ENCODE results near the gene BHLHE40.
"Not testable (repeated sequence)": the region's sequence is repeated elsewhere in the genome, so short reads cannot be mapped to it uniquely, and the experiment has no call there.

Gene BHLHE40

DNA sequence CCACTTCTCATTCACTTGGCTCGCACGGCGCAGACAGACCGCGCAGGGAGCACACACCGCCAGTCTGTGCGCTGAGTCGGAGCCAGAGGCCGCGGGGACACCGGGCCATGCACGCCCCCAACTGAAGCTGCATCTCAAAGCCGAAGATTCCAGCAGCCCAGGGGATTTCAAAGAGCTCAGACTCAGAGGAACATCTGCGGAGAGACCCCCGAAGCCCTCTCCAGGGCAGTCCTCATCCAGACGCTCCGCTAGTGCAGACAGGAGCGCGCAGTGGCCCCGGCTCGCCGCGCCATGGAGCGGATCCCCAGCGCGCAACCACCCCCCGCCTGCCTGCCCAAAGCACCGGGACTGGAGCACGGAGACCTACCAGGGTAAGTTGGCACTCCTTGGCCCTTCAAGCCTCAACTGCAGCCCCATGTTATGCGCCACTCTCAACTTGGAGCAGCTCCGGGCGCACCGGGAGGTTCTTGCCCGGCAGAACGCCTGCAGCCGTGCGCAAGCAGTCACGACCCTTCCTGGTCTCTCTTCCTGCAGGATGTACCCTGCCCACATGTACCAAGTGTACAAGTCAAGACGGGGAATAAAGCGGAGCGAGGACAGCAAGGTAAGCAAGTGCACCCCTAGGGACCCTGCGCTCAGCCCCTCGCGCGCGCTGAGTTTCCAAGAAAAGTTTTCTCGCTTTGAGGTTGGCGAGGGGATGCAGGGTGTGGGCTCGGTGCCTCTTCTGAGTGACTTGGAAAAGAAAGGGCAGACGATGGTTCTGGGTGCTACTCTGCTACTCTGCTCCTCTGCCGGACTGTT is at the start of gene BHLHE40:
Gene BHLHE40 (plus strand): TSS at position 10 of the 801 bp plus-strand sequence. CDS start 282 bp downstream, at position 292.
- peak; percentile 84 for DNase-seq

DNA sequence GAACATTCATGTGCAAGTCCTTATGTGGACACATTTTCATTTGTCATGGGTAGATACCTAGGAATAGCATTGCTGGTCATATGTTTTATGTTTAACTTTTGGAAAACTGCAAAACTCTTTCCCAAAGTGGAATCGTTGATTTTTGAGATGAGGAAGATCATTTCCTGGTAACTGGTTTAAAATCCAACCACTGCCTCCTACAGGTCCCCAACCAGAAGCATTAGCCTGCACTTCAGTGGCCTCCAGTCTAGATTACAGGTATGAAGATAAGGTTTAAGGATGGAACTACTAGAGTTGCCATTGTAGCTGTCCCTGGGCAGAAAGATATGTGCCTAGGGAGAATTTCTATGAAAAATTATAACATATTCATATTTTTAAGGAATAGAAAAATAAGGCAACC is 48.7 kb upstream of the BHLHE40 start:
- no peak for DNase-seq

DNA sequence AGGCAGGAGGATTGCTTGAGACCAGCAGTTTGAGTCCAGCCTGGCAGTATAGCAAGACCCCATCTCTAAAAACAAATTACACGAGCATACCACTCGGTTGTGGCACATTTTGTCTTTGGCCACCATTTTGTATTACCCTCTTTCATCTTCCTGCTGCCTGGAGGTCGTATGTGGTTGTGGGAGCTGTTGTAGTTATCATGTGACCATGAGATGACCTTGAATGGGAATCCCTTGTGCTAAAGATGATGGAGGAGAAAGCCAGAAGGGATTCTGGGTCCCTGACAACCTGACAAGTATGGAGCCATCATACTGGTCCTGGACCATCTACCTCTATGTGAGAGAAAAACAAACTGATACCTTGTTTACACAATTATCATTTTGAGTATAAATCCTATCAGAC is 45.2 kb upstream of the BHLHE40 start:
- no peak for DNase-seq

DNA sequence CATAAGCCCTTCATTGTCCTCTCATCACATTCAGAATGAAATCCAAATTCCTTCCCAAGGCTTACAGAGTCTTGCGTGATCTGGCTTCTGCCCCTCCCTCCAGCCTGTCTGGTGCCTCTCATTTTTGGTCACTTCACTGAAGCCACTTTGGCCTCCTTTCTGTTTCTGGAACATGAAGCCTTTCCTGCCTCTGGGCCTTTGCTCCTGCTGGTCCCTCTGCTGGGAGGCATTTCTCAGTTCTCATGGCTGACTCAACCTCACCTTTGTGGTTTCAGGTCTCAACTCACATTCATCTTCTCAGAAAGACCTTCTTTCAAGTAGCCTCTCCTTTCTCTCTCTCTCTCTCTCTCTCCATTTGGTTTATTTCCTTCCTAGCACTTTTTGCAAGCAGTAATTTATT is 43.9 kb upstream of the BHLHE40 start:
- no peak for DNase-seq

DNA sequence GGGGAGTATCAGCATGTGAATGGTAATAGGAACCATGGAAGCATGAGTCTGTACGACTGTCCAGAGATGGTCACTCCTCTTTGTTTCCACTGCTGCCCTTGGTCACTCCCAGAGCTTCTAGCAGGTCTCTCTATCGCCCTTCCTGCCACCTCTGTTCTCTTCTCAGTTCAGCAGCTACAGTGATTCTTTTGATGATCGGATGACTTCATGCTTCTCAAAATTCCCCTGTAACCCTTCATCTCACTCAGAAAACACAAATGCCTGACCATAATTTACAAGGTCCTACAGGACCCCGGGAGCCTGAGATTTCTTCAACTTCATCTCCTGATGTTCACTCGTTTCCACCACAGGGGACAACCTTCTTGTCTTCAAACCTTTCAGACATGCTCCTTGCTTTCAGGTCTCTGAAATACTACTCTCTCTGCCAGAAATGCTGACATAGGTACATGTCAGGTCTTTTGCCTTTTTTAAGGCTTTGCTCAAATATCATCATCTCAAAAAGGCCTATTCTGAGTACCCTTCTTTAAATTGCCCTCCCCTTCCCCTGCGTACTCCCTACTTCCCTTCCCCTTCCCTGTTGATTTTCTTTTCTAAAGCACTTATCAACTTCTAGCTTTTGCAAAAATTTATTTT is 42.1 kb upstream of the BHLHE40 start:
- no peak for DNase-seq

DNA sequence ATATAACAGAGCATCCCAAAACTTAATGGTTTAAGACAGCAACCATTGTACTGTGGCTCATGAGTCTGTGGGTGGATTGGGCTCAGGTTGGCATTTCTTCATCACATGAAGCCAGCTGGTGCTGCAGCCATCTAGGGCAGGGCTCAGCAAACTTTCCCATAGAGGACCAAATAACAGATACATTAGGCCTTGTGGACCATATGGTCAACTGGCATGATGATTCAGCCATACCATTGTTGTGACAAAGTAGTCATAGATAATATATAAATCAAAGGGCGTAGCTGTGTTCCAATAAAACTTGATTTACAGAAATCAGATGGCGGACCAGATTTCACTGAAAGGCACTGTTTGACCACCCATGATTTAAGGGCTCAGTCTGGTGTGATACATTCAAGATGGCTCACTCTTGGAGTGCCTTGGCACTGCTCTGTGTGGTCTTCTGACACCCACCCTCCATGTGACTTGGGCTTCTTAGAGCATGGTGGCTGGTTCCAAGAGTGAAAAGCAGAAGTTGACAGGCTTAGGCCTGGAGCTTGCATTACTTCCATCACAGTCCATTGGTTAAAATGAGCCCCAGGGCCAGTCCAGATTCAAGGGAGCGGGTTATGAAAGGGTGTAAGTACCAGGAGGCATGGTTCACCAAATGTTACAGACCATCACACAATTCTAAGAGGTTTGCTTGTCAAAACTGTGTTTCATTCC is 40.8 kb upstream of the BHLHE40 start:
- no peak for DNase-seq

DNA sequence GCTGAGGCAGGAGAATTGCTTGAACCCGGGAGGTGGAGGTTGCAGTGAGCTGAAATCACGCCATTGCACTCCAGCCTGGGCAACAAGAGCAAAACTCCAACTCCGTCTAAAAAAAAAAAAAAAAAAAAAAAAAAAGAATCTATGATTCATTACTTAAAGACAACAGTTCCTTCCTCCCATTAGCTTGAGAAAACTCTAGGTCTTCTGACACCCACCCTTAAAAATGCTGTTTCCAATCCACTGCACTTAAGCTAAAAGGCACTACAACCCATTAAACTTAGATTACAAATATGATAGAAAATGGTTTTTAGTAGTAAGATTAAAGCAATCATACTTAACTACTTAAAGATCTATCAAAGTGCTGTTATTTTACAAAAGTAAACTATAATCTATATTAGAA is 40.0 kb upstream of the BHLHE40 start:
- DNase-seq = no peak

DNA sequence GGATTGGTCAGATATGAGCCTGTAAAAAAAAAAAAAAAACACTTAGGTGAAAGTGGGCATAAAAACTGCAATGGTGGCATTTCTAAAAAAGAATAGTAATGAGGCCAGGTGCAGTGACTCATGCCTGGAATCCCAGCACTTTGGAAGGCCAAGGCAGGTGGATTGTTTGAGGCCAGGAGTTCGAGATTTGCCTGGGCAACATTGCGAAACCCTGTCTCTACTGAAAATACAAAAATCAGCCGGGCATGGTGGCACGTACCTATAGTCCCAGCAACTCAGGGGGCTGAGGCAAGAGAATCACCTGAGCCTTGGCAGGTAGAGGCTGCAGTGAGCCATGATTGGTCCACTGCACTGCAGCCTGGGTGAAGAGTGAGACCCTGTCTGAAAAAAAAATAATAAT is 38.3 kb upstream of the BHLHE40 start:
- no peak for DNase-seq

DNA sequence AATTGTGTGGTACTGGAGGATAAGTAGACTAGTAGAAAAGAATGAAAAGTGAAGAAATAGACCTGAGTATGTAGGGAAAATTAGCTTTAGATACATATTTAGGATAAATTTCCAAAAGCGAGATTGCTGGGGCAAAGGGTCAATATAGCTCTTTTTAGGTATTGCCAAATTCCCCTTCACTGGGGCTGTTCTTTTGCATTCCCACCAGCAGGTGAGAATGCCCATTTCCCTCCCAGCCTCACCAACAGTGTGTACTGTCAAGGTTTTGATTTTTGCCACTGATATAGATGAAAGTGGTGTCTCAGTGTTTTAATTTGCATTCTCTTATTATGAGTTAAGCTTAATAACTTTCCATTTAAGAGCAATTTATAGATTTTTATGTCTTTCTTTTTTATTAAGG is 35.7 kb upstream of the BHLHE40 start:
- no peak for DNase-seq

DNA sequence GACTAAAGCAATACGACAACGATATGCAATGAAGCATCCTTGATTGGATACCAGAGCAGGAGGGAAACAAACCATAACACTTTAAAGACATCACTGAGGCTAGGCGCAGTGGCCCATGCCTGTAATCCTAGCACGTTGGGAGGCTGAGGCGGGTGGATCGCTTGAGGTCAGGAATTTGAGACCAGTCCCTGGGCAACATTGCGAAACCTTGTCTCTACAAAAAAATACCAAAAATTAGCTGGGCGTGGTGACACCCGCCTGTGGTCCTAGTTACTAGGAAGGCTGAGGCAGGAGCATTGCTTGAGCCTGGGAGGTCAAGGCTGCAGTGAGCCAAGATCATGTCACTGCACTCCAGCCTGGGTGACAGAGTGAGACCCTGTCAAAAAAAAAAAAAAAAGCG is 33.9 kb upstream of the BHLHE40 start:
- no peak for DNase-seq

DNA sequence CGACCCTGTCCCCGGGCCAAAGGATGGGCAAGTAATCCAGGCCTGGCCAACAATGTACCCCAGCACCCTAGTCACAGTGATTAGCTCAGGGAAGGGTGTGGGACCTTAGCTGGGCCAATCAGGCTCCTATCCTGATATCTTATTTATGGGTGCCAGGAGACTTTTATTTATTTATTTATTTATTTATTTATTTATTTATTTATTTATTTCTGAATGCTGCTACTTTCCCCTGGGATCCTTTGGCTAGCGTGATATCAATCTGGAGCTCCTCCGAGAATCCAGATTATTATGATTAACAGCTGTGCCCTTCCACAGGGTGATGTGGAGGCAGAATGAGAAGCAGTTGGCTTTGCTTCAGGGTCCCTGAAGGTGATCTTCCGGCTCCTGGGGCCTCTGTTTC is 32.2 kb upstream of the BHLHE40 start:
- DNase-seq = no peak

DNA sequence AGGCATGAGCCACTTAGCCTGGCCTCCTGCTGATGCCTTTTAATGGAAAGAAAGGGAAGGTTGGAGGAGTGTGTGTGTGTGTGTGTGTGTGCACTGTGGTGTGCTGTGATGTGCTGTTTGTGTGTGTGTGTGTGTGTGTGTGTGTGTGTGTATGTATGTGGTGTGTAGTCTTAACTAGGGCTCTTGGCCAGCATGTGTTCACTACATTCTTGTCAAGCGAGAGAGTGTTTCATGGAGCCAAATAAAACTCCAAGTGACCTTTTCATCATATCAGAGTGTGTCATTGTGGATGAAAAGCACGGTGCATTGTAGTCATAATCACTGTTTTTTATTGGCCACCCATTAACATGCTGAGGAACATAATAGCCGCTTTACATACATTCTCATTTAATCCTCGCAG is 30.8 kb upstream of the BHLHE40 start:
- DNase-seq = no peak

DNA sequence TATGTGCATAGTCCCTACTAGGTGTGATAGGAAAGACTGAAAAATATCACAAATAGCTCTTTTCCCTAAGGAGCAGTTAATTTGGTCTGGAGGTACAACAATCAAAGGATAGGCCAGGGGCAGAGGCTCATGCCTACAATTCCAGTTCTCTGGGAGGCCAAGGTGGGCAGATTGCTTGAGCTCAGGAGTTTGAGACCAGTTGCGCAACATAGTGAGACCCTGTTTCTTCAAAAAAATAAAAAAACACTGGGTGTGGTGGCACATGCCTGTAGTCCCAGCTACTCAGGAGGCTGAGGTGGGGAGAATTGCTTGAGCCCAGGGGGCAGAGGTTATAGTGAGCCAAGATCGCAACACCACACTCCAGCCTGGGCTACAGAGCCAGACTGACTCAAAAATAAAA is 30.2 kb upstream of the BHLHE40 start:
- DNase-seq = no peak

DNA sequence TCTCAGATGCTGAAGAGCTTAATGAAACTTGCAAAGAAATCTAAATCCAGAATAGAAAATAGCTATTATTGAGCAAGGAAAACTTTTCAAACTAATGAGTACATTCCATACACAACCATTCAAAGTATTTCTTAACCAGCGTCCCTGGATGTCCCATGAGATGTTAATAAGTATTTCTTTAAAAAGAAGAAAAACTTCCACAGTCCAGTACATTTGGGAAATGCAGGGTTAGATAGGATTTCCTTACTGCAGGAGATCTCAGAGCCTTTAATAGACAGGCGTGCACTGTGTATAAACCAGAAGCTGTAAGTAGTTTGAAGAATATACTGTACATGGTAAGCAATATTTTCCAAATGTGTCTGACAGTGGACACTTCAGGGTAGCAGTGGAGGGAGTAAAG is 29.6 kb upstream of the BHLHE40 start:
- no peak for DNase-seq

DNA sequence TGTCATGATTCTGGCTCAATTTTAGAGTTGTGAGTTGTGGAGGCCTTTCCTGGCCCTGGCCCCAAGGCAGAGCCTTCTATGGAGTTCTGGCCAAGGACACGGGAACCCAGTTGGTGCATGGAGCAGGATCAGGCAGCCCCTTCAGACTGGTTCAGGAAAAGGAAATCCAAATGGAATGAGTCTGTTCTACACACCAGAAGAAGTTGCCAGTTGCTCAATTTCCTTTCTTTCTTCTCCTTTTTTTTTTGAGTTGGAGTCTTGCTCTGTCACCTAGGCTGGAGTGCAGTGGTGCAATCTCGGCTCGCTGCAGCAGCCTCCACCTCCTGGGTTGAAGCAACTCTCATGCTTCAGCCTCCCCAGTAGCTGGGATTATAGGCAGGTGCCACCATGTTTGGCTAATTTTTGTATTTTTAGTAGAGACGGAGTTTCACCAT is 28.9 kb upstream of the BHLHE40 start:
- no peak for DNase-seq

DNA sequence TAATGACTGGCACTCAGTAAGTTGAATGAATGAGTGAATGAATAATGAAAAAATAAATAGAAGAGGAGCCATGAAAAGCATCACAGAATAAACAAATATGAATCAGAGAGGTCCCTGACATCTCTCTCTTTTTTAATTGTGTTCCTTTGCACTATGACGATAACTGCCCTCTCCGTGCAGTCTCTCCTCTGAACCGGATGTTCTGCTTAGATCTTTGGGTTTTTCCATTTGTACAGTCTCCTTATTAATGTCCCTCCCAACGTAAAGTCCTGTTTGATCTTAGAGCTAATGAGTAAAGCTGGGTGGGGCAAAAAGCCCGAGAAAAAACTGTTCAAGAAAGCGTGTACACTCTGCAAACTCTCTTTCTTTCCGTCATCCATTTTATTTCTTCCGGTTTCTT is 28.3 kb upstream of the BHLHE40 start:
- DNase-seq = no peak

DNA sequence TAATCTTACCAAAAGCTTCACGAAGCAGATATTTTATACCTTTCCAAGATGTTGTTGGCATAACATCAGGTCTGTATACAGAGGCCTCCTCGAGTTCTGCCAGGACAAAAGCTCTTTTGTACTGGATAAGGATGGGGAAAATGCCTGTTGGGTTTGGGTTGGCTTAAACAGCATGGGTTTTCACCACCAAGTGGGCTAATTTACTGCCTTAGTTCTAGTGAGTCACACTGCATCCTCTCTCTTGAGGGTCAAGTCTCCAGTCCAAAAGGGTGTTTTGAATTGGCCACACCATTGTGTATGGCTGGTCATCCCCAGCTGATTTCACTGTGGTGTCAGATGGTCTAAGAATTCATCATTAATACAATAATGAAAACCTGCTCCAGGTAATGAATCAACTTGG is 26.1 kb upstream of the BHLHE40 start:
- DNase-seq = no peak

DNA sequence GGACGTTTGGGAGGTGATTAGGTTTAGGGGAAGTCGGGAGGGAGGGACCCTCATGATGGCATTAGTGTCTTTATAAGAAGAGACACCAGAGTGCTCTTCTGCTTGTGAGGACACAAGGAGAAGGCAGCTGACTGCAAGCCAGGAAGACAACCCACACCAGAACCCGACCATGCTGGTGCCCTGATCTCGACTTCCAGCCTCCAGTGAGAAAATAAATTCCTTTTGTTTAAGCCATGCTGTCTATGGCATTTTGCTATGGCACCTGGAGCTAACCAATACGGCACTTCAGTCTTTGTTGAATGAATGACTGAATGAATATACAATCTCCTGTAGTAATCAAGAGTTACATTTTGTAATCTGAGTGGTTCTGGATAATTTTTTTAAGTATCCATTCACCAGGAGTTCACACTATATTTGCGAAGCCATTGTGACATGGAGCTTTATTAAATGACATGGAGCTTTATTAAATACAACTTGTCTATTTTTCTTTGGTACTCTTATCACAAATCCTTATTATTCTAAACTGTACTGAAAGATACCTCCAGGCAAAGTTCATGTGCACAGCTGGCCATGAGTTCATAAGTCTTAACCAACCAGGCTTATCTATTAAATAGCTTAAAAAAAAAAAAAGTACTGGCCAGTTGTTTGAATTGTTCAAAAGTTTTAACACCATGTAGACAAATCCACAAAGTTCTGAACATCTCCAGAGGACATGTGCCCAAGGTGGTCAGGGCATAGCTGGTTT is 24.8 kb upstream of the BHLHE40 start:
- no peak for DNase-seq

DNA sequence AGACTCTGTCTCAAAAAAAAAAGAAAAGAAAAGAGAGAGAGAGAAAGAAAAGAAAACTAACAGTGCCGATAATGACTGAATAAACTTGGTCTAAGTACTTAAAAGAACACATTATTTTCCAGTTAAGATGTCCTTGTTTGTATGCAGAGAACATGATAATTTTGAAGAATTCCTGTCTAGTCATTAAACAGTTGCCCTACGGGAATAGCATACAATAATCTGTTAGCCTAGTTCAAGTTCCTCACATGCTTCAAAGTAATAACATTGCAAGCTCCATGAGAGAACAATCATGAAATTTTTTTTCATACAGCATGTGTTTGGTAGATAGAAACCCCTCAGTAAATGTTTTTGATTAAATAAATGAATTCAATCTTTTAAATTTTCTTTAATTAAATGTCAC is 23.1 kb upstream of the BHLHE40 start:
- DNase-seq = no peak

DNA sequence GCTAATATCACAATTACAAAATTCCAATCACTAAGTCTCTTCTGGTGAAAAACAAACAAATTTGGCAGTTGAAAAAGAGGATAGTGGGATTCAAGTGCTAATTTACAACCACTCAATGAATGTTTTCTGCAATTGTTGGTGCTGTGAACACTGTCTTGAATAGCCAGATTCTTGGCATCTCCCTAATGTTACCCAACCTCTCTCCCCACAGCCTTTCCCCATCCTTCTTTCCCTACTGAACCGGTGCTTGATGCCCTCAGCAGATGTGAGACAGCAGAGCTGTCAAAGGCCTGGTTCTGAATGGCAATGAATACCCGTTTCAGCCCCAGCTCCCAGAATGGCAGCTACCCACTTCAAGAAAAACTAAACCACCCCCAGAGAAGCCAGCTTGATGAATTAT is 22.5 kb upstream of the BHLHE40 start:
- no peak for DNase-seq

DNA sequence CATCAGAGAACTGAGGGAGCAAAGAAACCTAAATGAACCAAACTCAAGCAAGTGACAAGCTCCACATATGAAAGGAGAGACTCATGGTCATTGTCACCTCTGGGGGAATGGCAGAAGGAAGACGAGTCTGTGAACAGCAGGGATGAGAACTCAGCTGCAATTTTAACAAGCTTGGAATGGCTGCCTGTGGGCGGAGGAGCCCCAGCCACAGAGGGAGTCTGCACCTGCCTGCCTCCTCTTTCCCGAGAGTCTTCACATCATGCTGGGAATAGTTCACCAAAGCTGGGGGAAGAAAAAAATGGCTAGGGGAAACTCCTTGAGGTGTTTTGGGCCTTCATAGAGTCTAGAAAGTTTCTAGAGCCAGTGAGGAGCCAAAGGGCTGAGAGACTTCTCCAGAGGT is 21.3 kb upstream of the BHLHE40 start:
- no peak for DNase-seq

DNA sequence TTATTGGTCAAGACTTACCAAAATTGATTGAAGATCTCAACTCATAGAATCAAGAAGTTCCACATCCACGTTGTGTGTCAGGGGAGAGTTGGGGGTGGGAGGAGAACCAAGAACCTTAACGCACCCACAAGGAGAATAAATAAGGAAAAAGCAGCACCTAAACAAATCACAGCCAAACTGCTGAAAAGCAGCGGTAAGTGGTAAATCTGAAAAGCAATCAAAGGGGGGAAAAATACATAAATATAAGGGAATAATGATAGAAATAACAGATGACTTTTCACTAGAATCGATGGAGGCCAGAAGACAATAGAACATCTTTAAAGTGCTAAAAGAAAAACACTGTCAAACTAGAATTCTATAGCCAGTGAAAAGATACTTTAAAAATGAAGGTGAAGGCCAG is 20.1 kb upstream of the BHLHE40 start:
- DNase-seq = no peak

DNA sequence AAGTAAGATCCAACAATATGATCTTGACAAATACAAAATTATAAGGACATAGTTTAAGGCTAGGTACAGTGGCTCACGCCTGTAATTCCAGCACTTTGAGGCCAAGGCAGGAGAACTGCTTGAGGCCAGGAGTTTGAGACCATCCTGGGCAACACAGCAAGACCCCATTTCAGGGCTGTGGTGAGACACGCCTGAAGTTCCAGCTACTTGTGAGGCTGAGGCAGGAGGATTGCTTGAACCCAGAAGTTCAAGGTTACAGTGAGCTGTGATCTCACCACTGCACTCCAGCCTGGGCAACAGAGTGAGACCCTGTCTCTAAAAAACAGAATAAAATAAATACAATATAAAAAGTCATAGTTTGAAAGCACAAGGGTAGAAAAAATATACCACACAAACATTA is 17.4 kb upstream of the BHLHE40 start:
- not testable (repeated sequence) for DNase-seq

Measured in eye (tissue), 1 donor.